Nephron (organoid): Measurements from ENCODE around the gene GPR137B.

Experiments used
- H3K27ac Mint-ChIP-seq, 3 experiments: 2 replicates each; pipeline ENCODE4 v1.8.0; 2020; ENCODE audit warnings: mixed read lengths in 3 of 3, mild to moderate bottlenecking in 2 of 3, moderate library complexity in 1 of 3
- H3K27me3 Mint-ChIP-seq: 2 replicates; pipeline ENCODE4 v1.8.0; 2021; ENCODE audit warnings: low read depth, mild to moderate bottlenecking, moderate library complexity, mixed read lengths
- H3K36me3 Mint-ChIP-seq: 2 replicates; pipeline ENCODE4 v1.8.0; 2020; ENCODE audit warnings: low read depth, mixed read lengths
- H3K4me1 Mint-ChIP-seq: 2 replicates; pipeline ENCODE4 v1.8.0; 2020; ENCODE audit warnings: mixed read lengths
- H3K4me3 Mint-ChIP-seq, 3 experiments: 2 replicates each; pipeline ENCODE4 v1.8.0; 2020; ENCODE audit warnings: mild to moderate bottlenecking in 3 of 3, mixed read lengths in 3 of 3, moderate library complexity in 2 of 3
- H3K9me3 Mint-ChIP-seq: 2 replicates; pipeline ENCODE4 v1.8.0; 2020; ENCODE audit warnings: mixed read lengths
- TF ChIP-seq, protein P1 (sequence below), 3 experiments: fragments of 200-600 bp; sonication (generic); IDR thresholded peaks; one replicate each; pipeline ENCODE4 v1.5.0; 2021; ENCODE audit warnings: antibody characterized with exemption in 3 of 3; ENCODE audit not compliant: unreplicated experiment in 3 of 3

The GPR137B gene

DNA sequence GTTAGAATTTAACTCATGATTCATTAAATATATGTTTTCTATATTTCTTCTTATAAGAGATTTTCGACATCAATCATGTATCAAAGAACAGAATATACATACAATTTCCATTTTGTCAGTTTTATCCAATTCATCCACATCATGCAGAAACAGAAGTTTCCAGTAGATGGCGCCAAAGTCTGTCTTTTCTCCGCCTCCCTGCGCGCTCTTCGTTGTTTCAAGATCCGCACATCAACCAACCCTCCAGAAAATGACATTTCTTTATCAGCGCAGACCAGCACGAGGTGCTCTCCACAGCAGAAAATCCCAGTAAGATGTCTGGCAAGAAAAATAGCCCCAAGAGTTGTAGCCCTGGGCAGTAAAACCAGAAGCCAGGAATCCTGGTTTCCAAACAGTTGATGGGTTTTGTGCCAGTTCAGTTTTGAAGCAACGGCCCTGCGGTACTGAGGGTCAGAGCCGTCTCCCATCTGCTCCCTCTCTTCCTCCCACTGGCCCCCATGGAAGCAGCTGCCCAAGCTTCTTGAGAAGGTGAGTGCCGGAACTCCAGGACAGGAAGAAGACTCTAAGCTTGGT, 38.6 kb upstream of the GPR137B start:
- H3K27ac Mint-ChIP-seq: no peak overlapping the region

DNA sequence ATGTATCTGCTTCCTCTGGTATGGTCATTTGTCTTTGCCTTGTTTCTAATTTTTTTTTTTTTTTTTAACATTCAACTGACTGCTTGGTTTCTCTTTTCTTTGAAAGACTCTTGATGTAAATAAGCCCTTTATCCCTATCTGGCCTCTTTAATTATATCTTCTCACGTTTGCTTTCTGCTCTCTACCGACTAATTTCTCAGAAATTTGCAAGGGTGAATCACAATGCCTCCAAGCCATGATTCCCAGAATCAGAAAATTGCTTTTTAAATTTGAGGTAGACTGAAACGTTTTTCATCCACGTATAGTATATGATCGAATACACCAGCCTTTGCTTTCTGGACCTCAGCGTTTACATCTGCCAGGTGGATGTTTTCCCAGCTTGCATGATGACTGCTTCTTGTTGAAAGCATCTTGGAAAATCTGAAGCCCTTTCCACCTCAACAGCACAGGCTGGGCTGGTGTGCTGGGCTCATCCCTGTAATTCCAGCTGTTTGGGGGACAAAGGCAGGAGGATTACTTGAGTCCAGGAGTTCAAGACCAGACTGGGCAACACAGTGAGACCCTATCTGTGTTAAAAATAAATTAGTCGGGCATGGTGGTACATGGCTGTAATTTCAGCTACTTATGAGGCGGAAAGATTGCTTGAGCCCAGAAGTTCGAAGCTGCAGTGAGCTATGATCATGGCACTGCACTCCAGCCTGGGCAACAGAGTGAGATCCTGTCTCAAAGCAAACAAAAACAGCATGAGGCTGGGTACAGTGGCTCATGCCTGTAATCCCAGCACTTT, 35.0 kb upstream of the GPR137B start:
- no peaks in the 10 kb centered on the region for H3K9me3 Mint-ChIP-seq
- H3K36me3 Mint-ChIP-seq: no peaks in the 10 kb centered on the region
- H3K4me1 Mint-ChIP-seq: no peaks in the 10 kb centered on the region
- TF ChIP-seq, protein P1, sequence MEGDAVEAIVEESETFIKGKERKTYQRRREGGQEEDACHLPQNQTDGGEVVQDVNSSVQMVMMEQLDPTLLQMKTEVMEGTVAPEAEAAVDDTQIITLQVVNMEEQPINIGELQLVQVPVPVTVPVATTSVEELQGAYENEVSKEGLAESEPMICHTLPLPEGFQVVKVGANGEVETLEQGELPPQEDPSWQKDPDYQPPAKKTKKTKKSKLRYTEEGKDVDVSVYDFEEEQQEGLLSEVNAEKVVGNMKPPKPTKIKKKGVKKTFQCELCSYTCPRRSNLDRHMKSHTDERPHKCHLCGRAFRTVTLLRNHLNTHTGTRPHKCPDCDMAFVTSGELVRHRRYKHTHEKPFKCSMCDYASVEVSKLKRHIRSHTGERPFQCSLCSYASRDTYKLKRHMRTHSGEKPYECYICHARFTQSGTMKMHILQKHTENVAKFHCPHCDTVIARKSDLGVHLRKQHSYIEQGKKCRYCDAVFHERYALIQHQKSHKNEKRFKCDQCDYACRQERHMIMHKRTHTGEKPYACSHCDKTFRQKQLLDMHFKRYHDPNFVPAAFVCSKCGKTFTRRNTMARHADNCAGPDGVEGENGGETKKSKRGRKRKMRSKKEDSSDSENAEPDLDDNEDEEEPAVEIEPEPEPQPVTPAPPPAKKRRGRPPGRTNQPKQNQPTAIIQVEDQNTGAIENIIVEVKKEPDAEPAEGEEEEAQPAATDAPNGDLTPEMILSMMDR (IDR thresholded peaks at IDR 0.05; ENCODE audit: unreplicated experiment in 3 of 3): no peak
- H3K4me3 Mint-ChIP-seq: no peak overlapping the region
- no peak overlapping the region for H3K27ac Mint-ChIP-seq
- H3K27me3 Mint-ChIP-seq: peaks cover 12% of the 10 kb centered on the region

More for the DNA sequence above, 38.6 kb upstream of the GPR137B start:
- TF ChIP-seq, protein P1 (IDR thresholded peaks at IDR 0.05; ENCODE audit: unreplicated experiment in 3 of 3): peak; percentile 74 to 92 (median 79)
- no peak overlapping the region for H3K4me3 Mint-ChIP-seq
- H3K4me1 Mint-ChIP-seq: peaks cover 3% of the 10 kb centered on the region
- no peaks in the 10 kb centered on the region for H3K9me3 Mint-ChIP-seq
- H3K27me3 Mint-ChIP-seq: peaks cover 8% of the 10 kb centered on the region
- no peaks in the 10 kb centered on the region for H3K36me3 Mint-ChIP-seq

DNA sequence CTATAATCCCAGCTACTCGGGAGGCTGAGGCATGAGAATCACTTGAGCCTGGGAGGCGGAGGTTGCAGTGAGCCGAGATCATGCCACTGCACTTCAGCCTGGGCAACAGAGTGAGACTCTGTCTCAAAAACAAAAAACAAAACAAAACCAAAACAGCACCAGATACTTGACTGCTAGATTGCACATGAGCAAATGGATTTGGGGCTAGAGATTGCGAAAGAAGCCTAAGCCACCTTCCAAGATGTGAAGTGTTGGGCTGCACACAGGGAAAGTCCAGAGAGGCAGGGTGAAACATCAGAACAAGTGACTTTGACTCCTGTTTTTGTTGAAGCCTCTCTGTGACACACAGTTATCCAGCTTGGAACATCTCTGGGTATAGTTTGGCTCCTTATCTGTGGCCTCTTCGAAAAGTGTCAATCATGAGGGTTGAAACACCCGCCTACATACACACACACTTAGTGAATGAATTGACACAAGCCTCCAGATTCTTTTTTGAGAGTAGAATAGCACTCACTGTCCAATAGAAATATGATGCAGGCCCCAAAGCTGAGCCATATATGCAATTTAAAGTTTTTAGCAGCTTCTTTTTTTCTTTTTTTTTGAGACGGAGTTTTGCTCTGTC, 34.2 kb upstream of the GPR137B start:
- peaks cover 13% of the 10 kb centered on the region for H3K27me3 Mint-ChIP-seq
- TF ChIP-seq, protein P1 (IDR thresholded peaks at IDR 0.05; ENCODE audit: unreplicated experiment in 3 of 3): no peak
- H3K4me1 Mint-ChIP-seq: no peaks in the 10 kb centered on the region
- no peak overlapping the region for H3K27ac Mint-ChIP-seq
- H3K36me3 Mint-ChIP-seq: no peaks in the 10 kb centered on the region
- no peaks in the 10 kb centered on the region for H3K9me3 Mint-ChIP-seq
- no peak overlapping the region for H3K4me3 Mint-ChIP-seq

DNA sequence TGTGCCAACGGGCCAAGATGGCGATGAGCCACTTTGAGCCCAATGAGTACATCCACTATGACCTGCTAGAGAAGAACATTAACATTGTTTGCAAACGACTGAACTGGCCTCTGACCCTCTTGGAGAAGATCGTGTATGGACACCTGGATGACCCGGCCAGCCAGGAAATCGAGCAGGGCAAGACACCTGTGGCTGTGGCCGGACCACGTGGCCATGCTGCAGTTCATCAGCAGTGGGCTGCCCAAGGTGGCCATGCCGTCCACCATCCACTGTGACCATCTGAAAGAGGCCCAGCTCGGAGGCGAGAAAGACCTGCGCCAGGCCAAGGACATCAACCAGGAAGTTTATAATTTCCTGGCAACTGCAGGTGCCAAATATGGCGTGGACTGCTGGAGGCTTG, 32.2 kb upstream of the GPR137B start:
- H3K9me3 Mint-ChIP-seq: no peaks in the 10 kb centered on the region
- H3K27ac Mint-ChIP-seq: no peak overlapping the region
- TF ChIP-seq, protein P1 (IDR thresholded peaks at IDR 0.05; ENCODE audit: unreplicated experiment in 3 of 3): no peak
- H3K27me3 Mint-ChIP-seq: peaks cover 13% of the 10 kb centered on the region
- no peak overlapping the region for H3K4me3 Mint-ChIP-seq
- no peaks in the 10 kb centered on the region for H3K36me3 Mint-ChIP-seq
- no peaks in the 10 kb centered on the region for H3K4me1 Mint-ChIP-seq

DNA sequence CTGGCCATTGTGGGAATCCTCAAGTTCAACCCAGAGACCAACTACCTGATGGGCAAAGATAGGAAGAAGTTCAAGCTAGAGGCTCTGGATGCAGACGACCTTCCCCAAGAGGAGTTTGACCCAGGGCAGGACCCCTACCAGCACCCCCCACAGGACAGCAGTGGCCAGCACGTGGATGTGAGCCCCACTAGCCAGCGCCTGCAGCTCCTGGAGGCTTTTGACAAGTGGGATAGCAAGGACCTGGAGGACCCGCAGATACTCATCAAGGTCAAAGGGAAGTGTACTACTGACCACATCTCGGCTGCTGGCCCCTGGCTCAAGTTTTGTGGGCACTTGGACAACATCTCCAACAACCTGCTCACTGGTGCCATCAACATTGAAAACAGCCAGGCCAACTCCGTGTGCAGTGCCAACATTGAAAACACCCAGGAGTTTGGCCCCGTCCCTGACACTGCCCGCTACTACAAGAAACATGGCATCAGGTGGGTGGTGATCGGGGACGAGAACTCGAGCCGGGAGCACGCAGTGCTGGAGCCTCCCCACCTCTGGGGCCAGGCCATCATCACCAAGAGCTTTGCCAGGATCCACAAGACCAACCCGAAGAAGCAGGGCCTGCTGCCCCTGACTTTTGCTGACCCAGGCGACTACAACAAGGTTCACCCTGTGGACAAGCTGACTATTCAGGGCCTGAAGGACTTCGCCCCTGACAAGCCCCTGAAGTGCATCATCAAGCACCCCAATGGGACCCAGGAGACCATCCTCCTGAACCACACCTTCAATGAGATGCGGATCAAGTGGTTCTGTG, 30.6 kb upstream of the GPR137B start:
- no peaks in the 10 kb centered on the region for H3K4me1 Mint-ChIP-seq
- TF ChIP-seq, protein P1 (IDR thresholded peaks at IDR 0.05; ENCODE audit: unreplicated experiment in 3 of 3): no peak

More for the DNA sequence above, 30.6 kb upstream of the GPR137B start:
- Mint-ChIP-seq H3K27me3 (peaks cover 9% of the 10 kb centered on the region), H3K9me3 (no peaks in the 10 kb centered on the region), H3K36me3 (no peaks in the 10 kb centered on the region), H3K27ac (no peak overlapping the region), H3K4me3 (no peak overlapping the region)
